SK-N-SH (cell line): ENCODE data around the gene PDZK1IP1. TPM values are rescaled to one million over a fixed set of nuclear protein-coding genes. Genes with fewer than 3 reads are reported as not detected.

Source experiments
- CTCF ChIA-PET: fragments of 300-600, 350-600 bp; formaldehyde crosslinking; extraction: SDS; loops from one replicate; lab custom pipeline; 2021; lab: Yijun Ruan, JAX
- POLR2A ChIA-PET: fragments of 350-600 bp; sonication (Branson Sonifier 250); formaldehyde crosslinking; extraction: SDS; loops from one replicate; lab custom pipeline; 2020; ENCODE audit warnings: antibody characterized with exemption, inconsistent platforms; lab: Yijun Ruan, JAX
- DNase-seq: peaks from one replicate; pipeline ENCODE4 v3.0.0; 2012
- H2AFZ ChIP-seq: fragments of 200-600 bp; sonication (generic); 2 replicates; pipeline ENCODE4 v1.8.1; 2016; ENCODE audit warnings: antibody characterized with exemption, mild to moderate bottlenecking, low read depth
- H3F3A ChIP-seq: fragments of 200-600 bp; sonication (generic); replicated peaks from 2 replicates; pipeline ENCODE3; 2016; ENCODE audit warnings: antibody characterized with exemption, mild to moderate bottlenecking; ENCODE audit not compliant: insufficient read depth
- H3K27ac ChIP-seq, 2 experiments: fragments of 200-500 bp in 1 of 2; fragments of 200-600 bp in 1 of 2; sonication (Bioruptor generic) in 1 of 2; sonication (generic), shearing (Covaris generic) in 1 of 2; 2 replicates each; pipeline versions ENCODE4 v1.5.1 to v1.6.1; 2014 to 2016; ENCODE audit warnings: low read depth in 2 of 2, inconsistent platforms in 1 of 2, low read length in 1 of 2, mild to moderate bottlenecking in 1 of 2, mixed read lengths in 1 of 2
- H3K27me3 ChIP-seq: fragments of 200-600 bp; sonication (generic), shearing (Covaris generic); 2 replicates; pipeline ENCODE4 v1.6.1; 2016; ENCODE audit warnings: mixed run types; ENCODE audit not compliant: insufficient read depth
- H3K36me3 ChIP-seq, 2 experiments: fragments of 200-500 bp in 1 of 2; fragments of 200-600 bp in 1 of 2; sonication (Bioruptor generic) in 1 of 2; sonication (generic) in 1 of 2; replicated peaks in 1 of 2; 2 replicates each; pipeline versions ENCODE3 to v1.5.1; 2014 to 2016; ENCODE audit warnings: low read length in 1 of 2, mild to moderate bottlenecking in 1 of 2; ENCODE audit not compliant: insufficient read depth in 2 of 2, control insufficient read depth in 1 of 2
- H3K4me1 ChIP-seq, 2 experiments: fragments of 200-500 bp in 1 of 2; fragments of 200-600 bp in 1 of 2; sonication (Bioruptor generic) in 1 of 2; sonication (generic), shearing (Covaris generic) in 1 of 2; 2 replicates each; pipeline versions ENCODE4 v1.5.1 to v1.6.1; 2014 to 2016; ENCODE audit warnings: low read depth in 1 of 2, low read length in 1 of 2, mixed run types in 1 of 2; ENCODE audit not compliant: insufficient read depth in 2 of 2, control insufficient read depth in 1 of 2
- H3K4me2 ChIP-seq: fragments of 200-600 bp; sonication (generic), shearing (Covaris generic); 2 replicates; pipeline ENCODE4 v1.6.1; 2017; ENCODE audit warnings: mixed run types
- H3K4me3 ChIP-seq, 2 experiments: fragments of 200-500 bp in 1 of 2; fragments of 200-600 bp in 1 of 2; sonication (Bioruptor generic) in 1 of 2; sonication (generic), shearing (Covaris generic) in 1 of 2; 2 replicates each; pipeline versions ENCODE4 v1.5.1 to v1.8.1; 2014 to 2016; ENCODE audit warnings: low read depth in 2 of 2, inconsistent platforms in 1 of 2, low read length in 1 of 2, mild to moderate bottlenecking in 1 of 2, mixed read lengths in 1 of 2, moderate library complexity in 1 of 2
- H3K79me2 ChIP-seq: fragments of 200-600 bp; sonication (generic); 2 replicates; pipeline ENCODE4 v1.8.1; 2017; ENCODE audit warnings: mild to moderate bottlenecking; ENCODE audit not compliant: insufficient read depth
- H3K9ac ChIP-seq: fragments of 200-600 bp; sonication (generic); 2 replicates; pipeline ENCODE4 v1.6.1; 2017; ENCODE audit warnings: mixed run types
- H3K9me2 ChIP-seq: fragments of 200-600 bp; sonication (generic); 2 replicates; pipeline ENCODE4 v1.6.1; 2017; ENCODE audit warnings: mixed run types
- H3K9me3 ChIP-seq: fragments of 200-600 bp; sonication (generic); 2 replicates; pipeline ENCODE4 v1.6.1; 2017; ENCODE audit warnings: mixed run types, mild to moderate bottlenecking, moderate library complexity
- H4K20me1 ChIP-seq: fragments of 200-600 bp; sonication (generic); 2 replicates; pipeline ENCODE4 v1.6.1; 2017; ENCODE audit warnings: mild to moderate bottlenecking, mixed run types; ENCODE audit not compliant: insufficient read depth
- CHD2 ChIP-seq: fragments of 150-350 bp; IDR thresholded peaks from 2 replicates; pipeline ENCODE4 v1.6.1; 2018; ENCODE audit warnings: low read length; ENCODE audit not compliant: partially characterized antibody
- EP300 ChIP-seq, 2 experiments: IDR thresholded peaks; 2 replicates each; pipeline versions ENCODE4 v1.4.0 to v1.6.1; 2012; ENCODE audit warnings: borderline replicate concordance in 1 of 2, low read depth in 1 of 2, low read length in 1 of 2
- FOSL2 ChIP-seq: IDR thresholded peaks from 2 replicates; pipeline ENCODE4 v1.4.0; 2012; ENCODE audit warnings: low read depth, mild to moderate bottlenecking, moderate library complexity, borderline replicate concordance
- FOXJ3 ChIP-seq: sonication (generic); formaldehyde crosslinking; IDR thresholded peaks from 2 replicates; pipeline ENCODE4 v1.5.1; 2020; ENCODE audit warnings: mild to moderate bottlenecking, missing genetic modification reagents
- FOXM1 ChIP-seq: IDR thresholded peaks from 2 replicates; pipeline ENCODE4 v1.4.0; 2012; ENCODE audit warnings: low read depth, mild to moderate bottlenecking
- IRF3 ChIP-seq: fragments of 150-350 bp; IDR thresholded peaks from 2 replicates; pipeline ENCODE4 v1.6.1; 2016; ENCODE audit warnings: mild to moderate bottlenecking, low read depth, low read length
- MEF2A ChIP-seq: IDR thresholded peaks from 2 replicates; pipeline ENCODE4 v1.4.0; 2012; ENCODE audit warnings: low read depth, borderline replicate concordance
- MXI1 ChIP-seq: IDR thresholded peaks from 2 replicates; pipeline ENCODE4 v1.6.1; 2012; ENCODE audit warnings: mild to moderate bottlenecking, low read depth, low read length, improper control_type of control experiment
- NFIC ChIP-seq: IDR thresholded peaks from 2 replicates; pipeline ENCODE4 v1.4.0; 2012; ENCODE audit warnings: borderline replicate concordance
- NRF1 ChIP-seq: IDR thresholded peaks from 2 replicates; pipeline ENCODE4 v1.6.1; 2012; ENCODE audit warnings: low read depth, mild to moderate bottlenecking, low read length
- REST ChIP-seq: IDR thresholded peaks from 2 replicates; pipeline ENCODE4 v1.6.1; 2012; ENCODE audit warnings: mild to moderate bottlenecking, low read depth, low read length, moderate library complexity
- SIN3A ChIP-seq: IDR thresholded peaks from 2 replicates; pipeline ENCODE4 v1.6.1; 2012; ENCODE audit warnings: low read depth, mild to moderate bottlenecking, low read length, moderate library complexity, borderline replicate concordance
- TAF1 ChIP-seq: IDR thresholded peaks from 2 replicates; pipeline ENCODE4 v1.6.1; 2012; ENCODE audit warnings: low read depth, mild to moderate bottlenecking, low read length, moderate library complexity, borderline replicate concordance
- TCF12 ChIP-seq: IDR thresholded peaks from 2 replicates; pipeline ENCODE4 v1.4.0; 2012
- TEAD4 ChIP-seq: IDR thresholded peaks from 2 replicates; pipeline ENCODE4 v1.4.0; 2012; ENCODE audit warnings: mild to moderate bottlenecking, borderline replicate concordance; ENCODE audit not compliant: insufficient read depth
- USF2 ChIP-seq: fragments of 150-350 bp; IDR thresholded peaks from 2 replicates; pipeline ENCODE4 v1.6.1; 2017; ENCODE audit warnings: antibody characterized with exemption, low read length, low read depth, borderline replicate concordance
- YY1 ChIP-seq: IDR thresholded peaks from 2 replicates; pipeline ENCODE4 v1.4.0; 2012; ENCODE audit warnings: low read depth, mild to moderate bottlenecking
- ZBTB33 ChIP-seq: IDR thresholded peaks from 2 replicates; pipeline ENCODE4 v1.4.0; 2012; ENCODE audit warnings: low read depth, borderline replicate concordance
- WGBS: methylation state at CpG from one replicate; pipeline ENCODE4 v1.1.6; 2017; ENCODE audit warnings: low lambda C conversion rate; 5-methylcytosine and 5-hydroxymethylcytosine counted together
- polyA plus RNA-seq, 3 experiments: library from polyadenylated mRNA; depleted of rRNA; stranded (reverse); fragments of >200 nt; gene quantifications; 2 replicates each; pipeline ENCODE4 v1.2.3, GENCODE V29; 2012

Gene PDZK1IP1
- polyA plus RNA-seq, 1 of the 3 experiments (the other 2 are of a cell fraction): not detected

DNA sequence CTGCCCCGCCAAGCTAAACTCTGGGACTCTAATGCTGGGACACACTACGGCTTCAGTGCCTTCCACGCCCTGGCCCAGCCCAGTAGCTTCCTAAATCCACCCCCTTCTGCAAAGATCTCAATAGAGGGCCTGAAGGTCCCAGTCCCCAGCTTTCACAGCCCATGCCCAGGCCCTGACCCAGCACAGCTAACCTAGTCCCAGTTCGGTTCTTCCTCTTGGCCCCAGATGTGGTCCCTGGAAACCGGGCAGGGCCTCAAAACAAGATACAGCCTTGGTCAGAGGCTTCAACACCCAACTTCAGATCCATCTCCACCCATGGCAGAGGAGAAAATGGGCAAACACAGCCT, 646 bp upstream of the PDZK1IP1 start:
- TF ChIP-seq TCF12 (no peak), CHD2 (no peak), TAF1 (no peak), EP300 (IDR thresholded peaks at IDR 0.05; ENCODE audit: borderline replicate concordance in 1 of 2, low read depth in 1 of 2, low read length in 1 of 2) (no peak), YY1 (no peak), SIN3A (no peak), NFIC (no peak), MXI1 (no peak), FOSL2 (no peak), REST (no peak), FOXM1 (no peak), MEF2A (no peak), NRF1 (no peak), USF2 (no peak), FOXJ3 (CRISPR knock-in tag) (no peak), IRF3 (no peak), TEAD4 (no peak), ZBTB33 (no peak)
- no peak overlapping the region for H3K4me2 ChIP-seq
- ChIA-PET POLR2A (interaction anchor here (0.6 kb wide), 1 partner anchor 120 kb away, joined by 3 read pairs; no protein-coding TSS in a partner anchor), CTCF (interaction anchor here (0.6 to 10.7 kb wide), 6 partner anchors 8 to 244 kb away, joined by 3 to 143 read pairs (median 8); no protein-coding TSS in a partner anchor)
- WGBS: 89% methylated on average over 4 of the region's 5 CpGs
- no peaks in the 10 kb centered on the region for H3K36me3 ChIP-seq
- no peak overlapping the region for H2AFZ ChIP-seq
- no peaks in the 10 kb centered on the region for H3F3A ChIP-seq
- H3K27me3 ChIP-seq: no peaks in the 10 kb centered on the region
- peaks cover 0 to 3% of the 10 kb centered on the region in 2 experiments; a peak in 1 of 4 replicates for H3K4me1 ChIP-seq
- no peaks in the 10 kb centered on the region for H4K20me1 ChIP-seq
- H3K27ac ChIP-seq: no peak overlapping the region
- no peak overlapping the region for H3K4me3 ChIP-seq
- H3K79me2 ChIP-seq: no peaks in the 10 kb centered on the region
- H3K9me2 ChIP-seq: no peaks in the 10 kb centered on the region
- DNase-seq: no peak
- H3K9me3 ChIP-seq: no peaks in the 10 kb centered on the region
- no peak overlapping the region for H3K9ac ChIP-seq
